PC-3 (cell line): ENCODE data around the gene TAPT1. TPM values are rescaled to one million over a fixed set of nuclear protein-coding genes. Genes with fewer than 3 reads are reported as not detected.

Source experiments
- ATAC-seq: fragments of 200-7000 bp; cut with Tn5 transposase; 2 replicates; pipeline ENCODE4 v1.9.1; 2020; ENCODE audit warnings: mild to moderate bottlenecking, moderate library complexity
- BruUV-seq: library from RNA; stranded (reverse); fragments of 400-500 nt; replicated peaks from 2 replicates; lab custom pipeline; 2021; lab: Mats Ljungman, UMichigan
- CTCF ChIA-PET: fragments of 300-600 bp; sonication (Branson Sonifier 250); formaldehyde crosslinking; loops from one replicate; lab custom pipeline; 2022; ENCODE audit warnings: antibody characterized with exemption; lab: Charles Lee
- POLR2A ChIA-PET: fragments of 300-600 bp; sonication (Branson Sonifier 250); formaldehyde crosslinking; loops from one replicate; lab custom pipeline; 2022; ENCODE audit warnings: antibody characterized with exemption; ENCODE audit not compliant: unreplicated experiment; lab: Charles Lee
- DNase-seq: peaks from one replicate; pipeline ENCODE4 v3.0.0-alpha.2; 2015
- H2AFZ ChIP-seq: fragments of 300-600 bp; sonication (generic); 2 replicates; pipeline ENCODE4 v1.6.0; 2016; ENCODE audit warnings: antibody characterized with exemption, low read length
- H3F3A ChIP-seq: fragments of 300-600 bp; sonication (generic); one replicate; pipeline ENCODE4 v1.6.0; 2017; ENCODE audit warnings: antibody characterized with exemption, low read length, control low read depth, mild to moderate bottlenecking; ENCODE audit not compliant: unreplicated experiment
- H3K27ac ChIP-seq: fragments of 300-600 bp; sonication (generic); 2 replicates; pipeline ENCODE4 v1.5.1; 2016; ENCODE audit warnings: mild to moderate bottlenecking, low read length
- H3K27me3 ChIP-seq: fragments of 300-600 bp; sonication (generic); 2 replicates; pipeline ENCODE4 v1.6.1; 2016; ENCODE audit warnings: low read length, mixed read lengths
- H3K36me3 ChIP-seq: fragments of 300-600 bp; sonication (generic); 2 replicates; pipeline ENCODE4 v1.6.1; 2016; ENCODE audit warnings: low read depth, mixed run types, low read length, mixed read lengths
- H3K4me1 ChIP-seq: fragments of 300-600 bp; sonication (generic); 2 replicates; pipeline ENCODE4 v1.5.1; 2016; ENCODE audit warnings: low read length; ENCODE audit not compliant: insufficient read depth
- H3K4me2 ChIP-seq: fragments of 300-600 bp; sonication (generic); 2 replicates; pipeline ENCODE4 v1.6.0; 2016; ENCODE audit warnings: low read length
- H3K4me3 ChIP-seq: fragments of 300-600 bp; sonication (generic); 2 replicates; pipeline ENCODE4 v1.5.1; 2016; ENCODE audit warnings: mild to moderate bottlenecking, low read length, mixed read lengths
- H3K79me2 ChIP-seq: fragments of 300-600 bp; sonication (generic); 2 replicates; pipeline ENCODE4 v1.6.1; 2017; ENCODE audit warnings: low read length, mixed read lengths
- H3K9ac ChIP-seq: fragments of 300-600 bp; sonication (generic); 2 replicates; pipeline ENCODE4 v1.6.0; 2016; ENCODE audit warnings: mild to moderate bottlenecking, low read length
- H3K9me2 ChIP-seq: fragments of 300-600 bp; sonication (generic); replicated peaks from 2 replicates; pipeline ENCODE4 v1.6.1; 2016; ENCODE audit warnings: mixed run types, low read length, mixed read lengths
- H3K9me3 ChIP-seq: fragments of 300-600 bp; sonication (generic); 2 replicates; pipeline ENCODE4 v1.6.1; 2016; ENCODE audit warnings: low read length, mixed read lengths
- H4K20me1 ChIP-seq: fragments of 300-600 bp; sonication (generic); 2 replicates; pipeline ENCODE4 v1.6.1; 2016; ENCODE audit warnings: low read length, mixed read lengths
- EZH2 ChIP-seq: fragments of 300-600 bp; sonication (generic); IDR thresholded peaks from one replicate; pipeline ENCODE4 v1.6.1; 2017; ENCODE audit warnings: antibody characterized with exemption, mild to moderate bottlenecking, low read length; ENCODE audit not compliant: unreplicated experiment
- EZH2phosphoT487 ChIP-seq: fragments of 300-600 bp; sonication (generic); IDR thresholded peaks from 2 replicates; pipeline ENCODE4 v1.6.1; 2018; ENCODE audit warnings: mild to moderate bottlenecking, antibody characterized with exemption, low read length, borderline replicate concordance
- intact Hi-C: fragments of 100-400 bp; cut with micrococcal nuclease; formaldehyde crosslinking; loops from 2 replicates; pipeline ENCODE4 v1.9.0; 2023
- total RNA-seq: library from RNA; depleted of rRNA; stranded (reverse); fragments of >200 nt; gene quantifications from 2 replicates; pipeline ENCODE4 v1.2.3, GENCODE V29; 2014
- TF ChIP-seq, protein P1 (sequence below): fragments of 300-600 bp; sonication (generic); conservative IDR thresholded peaks from 2 replicates; pipeline ENCODE4 v1.5.1; 2017; ENCODE audit warnings: antibody characterized with exemption, low read depth, mild to moderate bottlenecking, low read length

TAPT1 gene
- total RNA-seq, 1 experiment from 2014 or later, result 8.7 TPM

DNA sequence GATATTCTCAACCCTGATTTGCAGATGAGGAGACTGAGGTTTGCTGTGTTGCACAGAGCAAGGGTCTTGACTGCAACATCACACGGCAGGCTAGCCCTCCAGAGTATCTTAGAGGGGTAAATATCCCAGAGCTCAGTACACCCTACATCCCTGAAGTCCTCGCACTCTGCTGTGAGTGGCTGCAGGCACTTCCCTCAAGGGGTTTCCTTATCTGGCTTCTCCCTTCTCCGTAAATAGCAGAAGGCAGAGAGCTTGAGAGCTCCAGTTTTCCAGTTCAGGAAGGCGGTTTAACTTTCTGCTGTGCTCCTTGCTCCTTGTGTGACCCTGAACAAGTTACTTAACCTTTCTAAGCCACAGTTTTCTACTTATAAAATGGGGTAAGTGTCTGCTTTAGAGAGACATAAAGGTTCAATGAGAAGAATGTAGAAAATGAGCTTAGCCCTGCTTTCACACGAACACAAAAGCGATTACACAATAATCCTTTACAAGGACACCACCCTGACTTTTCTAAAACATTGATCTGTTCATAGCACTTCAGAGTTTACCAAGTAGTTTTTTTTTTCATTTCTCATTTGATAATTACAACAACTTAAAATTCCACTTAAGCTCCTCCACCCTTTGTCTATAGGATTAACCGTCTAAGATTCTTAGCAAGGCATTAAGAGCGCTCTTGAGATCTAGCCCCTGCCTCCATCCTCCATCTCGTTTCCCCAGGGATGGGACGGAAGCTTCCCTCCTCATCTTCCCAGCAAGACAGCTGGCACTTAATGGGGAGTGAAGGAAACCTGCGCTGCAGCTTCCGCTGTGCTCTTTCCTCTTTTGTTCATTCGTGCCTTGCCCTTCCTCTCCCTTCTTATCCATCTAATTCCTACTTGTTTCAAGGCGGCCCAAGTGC is 68.4 kb downstream of the TAPT1 start:
- BruUV-seq, result no TSS peak
- Histone ChIP-seq H2AFZ (no peak overlapping the region), H3K4me1 (no peaks in the 10 kb centered on the region), H3K9me3 (no peaks in the 10 kb centered on the region), H4K20me1 (no peaks in the 10 kb centered on the region), H3K79me2 (no peaks in the 10 kb centered on the region), H3K9me2 (no peaks in the 10 kb centered on the region), H3F3A (no peaks in the 10 kb centered on the region), H3K27ac (no peak overlapping the region), H3K4me3 (no peak overlapping the region), H3K4me2 (no peak overlapping the region), H3K36me3 (no peaks in the 10 kb centered on the region), H3K9ac (no peak overlapping the region), H3K27me3 (no peaks in the 10 kb centered on the region)
- no peak for TF ChIP-seq EZH2
- no peak for TF ChIP-seq EZH2phosphoT487
- TF ChIP-seq, protein P1, sequence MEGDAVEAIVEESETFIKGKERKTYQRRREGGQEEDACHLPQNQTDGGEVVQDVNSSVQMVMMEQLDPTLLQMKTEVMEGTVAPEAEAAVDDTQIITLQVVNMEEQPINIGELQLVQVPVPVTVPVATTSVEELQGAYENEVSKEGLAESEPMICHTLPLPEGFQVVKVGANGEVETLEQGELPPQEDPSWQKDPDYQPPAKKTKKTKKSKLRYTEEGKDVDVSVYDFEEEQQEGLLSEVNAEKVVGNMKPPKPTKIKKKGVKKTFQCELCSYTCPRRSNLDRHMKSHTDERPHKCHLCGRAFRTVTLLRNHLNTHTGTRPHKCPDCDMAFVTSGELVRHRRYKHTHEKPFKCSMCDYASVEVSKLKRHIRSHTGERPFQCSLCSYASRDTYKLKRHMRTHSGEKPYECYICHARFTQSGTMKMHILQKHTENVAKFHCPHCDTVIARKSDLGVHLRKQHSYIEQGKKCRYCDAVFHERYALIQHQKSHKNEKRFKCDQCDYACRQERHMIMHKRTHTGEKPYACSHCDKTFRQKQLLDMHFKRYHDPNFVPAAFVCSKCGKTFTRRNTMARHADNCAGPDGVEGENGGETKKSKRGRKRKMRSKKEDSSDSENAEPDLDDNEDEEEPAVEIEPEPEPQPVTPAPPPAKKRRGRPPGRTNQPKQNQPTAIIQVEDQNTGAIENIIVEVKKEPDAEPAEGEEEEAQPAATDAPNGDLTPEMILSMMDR, result no peak
- ATAC-seq, result no peak
- no peak for DNase-seq
- ChIA-PET CTCF (no interaction called here), POLR2A (no interaction called here)
- intact Hi-C loops, result no loop called here

DNA sequence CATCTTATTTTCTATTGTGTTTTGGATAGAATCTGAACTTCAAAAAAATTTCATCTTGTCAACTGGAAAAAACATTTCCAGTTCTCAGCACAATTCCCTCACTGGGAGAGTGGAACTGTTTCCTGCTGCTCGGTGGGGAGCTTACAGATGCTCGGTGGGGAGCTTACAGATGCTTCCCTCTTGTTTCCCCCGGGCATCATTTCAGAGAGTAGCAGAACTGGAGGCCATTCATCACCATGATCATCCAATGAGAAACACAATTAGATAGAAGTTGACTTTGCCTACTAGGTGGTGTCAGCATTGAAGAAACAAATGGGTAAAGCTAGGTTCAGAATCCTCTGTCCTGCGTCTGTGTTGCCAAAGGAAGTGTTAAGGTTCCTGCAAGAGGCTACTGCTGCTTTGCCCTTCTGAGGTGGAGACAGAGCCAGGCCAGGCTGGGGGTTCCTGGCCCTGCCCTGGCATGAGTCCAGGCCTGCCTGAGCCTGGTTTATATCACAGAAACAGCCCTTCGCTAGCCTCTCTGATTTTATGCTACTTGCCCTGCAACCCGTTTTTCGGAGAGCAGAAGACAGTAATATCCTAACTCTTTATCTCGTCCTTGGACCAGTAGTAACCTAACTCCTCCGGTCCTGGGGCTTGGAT is 70.6 kb downstream of the TAPT1 start:
- Histone ChIP-seq H3K79me2 (no peaks in the 10 kb centered on the region), H2AFZ (no peak overlapping the region), H3K9ac (no peak overlapping the region), H3K27me3 (no peaks in the 10 kb centered on the region), H3K4me2 (no peak overlapping the region), H3K4me1 (0 out of 2 replicates have a peak, but pooled peaks cover 6% of the 10 kb centered on the region), H3F3A (no peaks in the 10 kb centered on the region), H3K27ac (no peak overlapping the region), H3K36me3 (no peaks in the 10 kb centered on the region), H3K4me3 (no peak overlapping the region), H3K9me3 (no peaks in the 10 kb centered on the region), H3K9me2 (no peaks in the 10 kb centered on the region), H4K20me1 (no peaks in the 10 kb centered on the region)
- POLR2A ChIA-PET, result no interaction called here
- CTCF ChIA-PET, result no interaction called here
- TF ChIP-seq, protein P1, result no peak
- TF ChIP-seq EZH2phosphoT487 (no peak), EZH2 (no peak)
- DNase-seq, result no peak
- no TSS peak for BruUV-seq
- ATAC-seq, result no peak
- intact Hi-C loops, result no loop called here

GRCh38 chr4:16154451-16154850 is 71.8 kb downstream of the TAPT1 start:
- H3K4me1 ChIP-seq, result 0 out of 2 replicates have a peak, but pooled peaks cover 6% of the 10 kb centered on the region
- DNase-seq (no peak), ATAC-seq (no peak)
- H3K4me2 ChIP-seq, result no peak overlapping the region
- no peaks in the 10 kb centered on the region for H4K20me1 ChIP-seq
- POLR2A ChIA-PET, result no interaction called here
- no peaks in the 10 kb centered on the region for H3K27me3 ChIP-seq
- no peak for TF ChIP-seq EZH2phosphoT487
- TF ChIP-seq EZH2, result no peak
- TF ChIP-seq, protein P1, result no peak
- H3K36me3 ChIP-seq, result no peaks in the 10 kb centered on the region
- H3K4me3 ChIP-seq, result no peak overlapping the region
- H3F3A ChIP-seq, result no peaks in the 10 kb centered on the region
- no TSS peak for BruUV-seq
- H3K9ac ChIP-seq, result no peak overlapping the region
- intact Hi-C loops, result no loop called here
- no peaks in the 10 kb centered on the region for H3K9me3 ChIP-seq
- no peak overlapping the region for H2AFZ ChIP-seq
- H3K9me2 ChIP-seq, result no peaks in the 10 kb centered on the region
- no peaks in the 10 kb centered on the region for H3K79me2 ChIP-seq
- no peak overlapping the region for H3K27ac ChIP-seq
- CTCF ChIA-PET, result no interaction called here
